HCT116 (cell line): ENCODE data around the gene TRIM6. TPM values are rescaled to one million over a fixed set of nuclear protein-coding genes. Genes with fewer than 3 reads are reported as not detected.

Source experiments
- ATAC-seq: fragments of 200-7000 bp; cut with Tn5 transposase; 2 replicates; pipeline ENCODE4 v1.9.1; 2020; ENCODE audit warnings: mild to moderate bottlenecking, moderate library complexity
- BruUV-seq: library from RNA; stranded (reverse); fragments of 400-500 nt; replicated peaks from 2 replicates; lab custom pipeline; 2021; lab: Mats Ljungman, UMichigan
- CTCF ChIA-PET: fragments of 300-600 bp; sonication (Branson Sonifier 250); formaldehyde crosslinking; loops from one replicate; lab custom pipeline; 2021; ENCODE audit warnings: antibody characterized with exemption; lab: Charles Lee
- POLR2A ChIA-PET: fragments of 300-600, 350-600 bp; sonication (Branson Sonifier 250); formaldehyde crosslinking; loops from one replicate; lab custom pipeline; 2021; ENCODE audit warnings: antibody characterized with exemption; lab: Charles Lee
- RAD21 ChIA-PET, 2 experiments: fragments of 300-600 bp; sonication (Branson Sonifier 250); formaldehyde crosslinking; loops; one replicate each; lab custom pipeline; 2023; ENCODE audit warnings: low total read pairs in 2 of 2; ENCODE audit not compliant: uncharacterized antibody in 2 of 2, unreplicated experiment in 2 of 2, low non-redundant PET in 1 of 2; lab: Charles Lee
- DNase-seq: peaks from one replicate; pipeline ENCODE4 v3.0.0-alpha.2; 2010; ENCODE audit warnings: low read depth, low spot score
- H2AFZ ChIP-seq: fragments of 200-600 bp; shearing (Covaris generic), sonication (generic); 2 replicates; pipeline ENCODE4 v1.6.1; 2017; ENCODE audit warnings: low read depth, mixed run types, mixed read lengths, antibody characterized with exemption, low read length; ENCODE audit not compliant: poor library complexity, severe bottlenecking
- H3K27ac ChIP-seq: 2 replicates; pipeline ENCODE4 v1.5.1; 2012; ENCODE audit warnings: low read depth, low read length
- H3K27me3 ChIP-seq: fragments of 200-600 bp; sonication (generic); 2 replicates; pipeline ENCODE4 v1.6.1; 2016; ENCODE audit warnings: mixed run types, low read length, mixed read lengths; ENCODE audit not compliant: insufficient read depth
- H3K36me3 ChIP-seq, 2 experiments: fragments of 200-500 bp in 1 of 2; fragments of 200-600 bp in 1 of 2; sonication (Bioruptor generic) in 1 of 2; sonication (generic) in 1 of 2; 2 replicates each; pipeline versions ENCODE4 v1.5.1 to v1.6.1; 2014 to 2016; ENCODE audit warnings: low read length in 2 of 2, inconsistent platforms in 1 of 2, mixed read lengths in 1 of 2, mixed run types in 1 of 2; ENCODE audit not compliant: insufficient read depth in 2 of 2, control insufficient read depth in 1 of 2
- H3K4me1 ChIP-seq, 2 experiments: fragments of 200-600 bp in 1 of 2; sonication (generic) in 1 of 2; 2 replicates each; pipeline versions ENCODE4 v1.5.1 to v1.6.1; 2012 to 2017; ENCODE audit warnings: low read length in 2 of 2, inconsistent platforms in 1 of 2, mild to moderate bottlenecking in 1 of 2, mixed read lengths in 1 of 2, mixed run types in 1 of 2, moderate library complexity in 1 of 2; ENCODE audit not compliant: insufficient read depth in 2 of 2, control insufficient read depth in 1 of 2
- H3K4me2 ChIP-seq: fragments of 200-600 bp; sonication (generic); 2 replicates; pipeline ENCODE4 v1.6.1; 2017; ENCODE audit warnings: mixed run types, low read length, mixed read lengths
- H3K4me3 ChIP-seq, 2 experiments: fragments of 200-600 bp in 1 of 2; sonication (generic) in 1 of 2; replicated peaks in 1 of 2; 2 replicates each; pipeline ENCODE4 v1.5.1; 2011 to 2016; ENCODE audit warnings: low read length in 2 of 2, control low read depth in 1 of 2, low read depth in 1 of 2, mild to moderate bottlenecking in 1 of 2, mixed read lengths in 1 of 2, mixed run types in 1 of 2
- H3K79me2 ChIP-seq: fragments of 200-600 bp; sonication (generic); 2 replicates; pipeline ENCODE4 v1.6.1; 2017; ENCODE audit warnings: mild to moderate bottlenecking, mixed run types, low read length, moderate library complexity, mixed read lengths; ENCODE audit not compliant: insufficient read depth
- H3K9ac ChIP-seq: fragments of 200-600 bp; sonication (generic); 2 replicates; pipeline ENCODE4 v1.6.1; 2016; ENCODE audit warnings: low read length, mixed read lengths
- H3K9me2 ChIP-seq: fragments of 200-600 bp; sonication (generic), shearing (Covaris generic); 2 replicates; pipeline ENCODE4 v1.6.1; 2017; ENCODE audit warnings: mixed run types, mild to moderate bottlenecking, moderate library complexity; ENCODE audit not compliant: insufficient read depth
- H3K9me3 ChIP-seq, 2 experiments: fragments of 200-500 bp in 1 of 2; fragments of 200-600 bp in 1 of 2; sonication (Bioruptor generic) in 1 of 2; sonication (generic) in 1 of 2; 2 replicates each; pipeline ENCODE4 v1.6.1; 2014 to 2017; ENCODE audit warnings: low read length in 2 of 2, mixed read lengths in 2 of 2, inconsistent platforms in 1 of 2, low read depth in 1 of 2, mild to moderate bottlenecking in 1 of 2, mixed run types in 1 of 2, moderate library complexity in 1 of 2; ENCODE audit not compliant: control insufficient read depth in 1 of 2, insufficient read depth in 1 of 2
- H4K20me1 ChIP-seq: fragments of 200-600 bp; sonication (generic), shearing (Covaris generic); 2 replicates; pipeline ENCODE4 v1.6.1; 2017; ENCODE audit warnings: mixed run types, mild to moderate bottlenecking, moderate library complexity; ENCODE audit not compliant: insufficient read depth
- CBX3 ChIP-seq: IDR thresholded peaks from 2 replicates; pipeline ENCODE4 v1.6.1; 2012; ENCODE audit warnings: low read depth
- CEBPB ChIP-seq: IDR thresholded peaks from 2 replicates; pipeline ENCODE4 v1.6.1; 2012; ENCODE audit warnings: low read depth
- EGR1 ChIP-seq: IDR thresholded peaks from 2 replicates; pipeline ENCODE4 v1.6.1; 2012; ENCODE audit warnings: low read depth
- EZH2 ChIP-seq: fragments of 200-600 bp; sonication (generic); IDR thresholded peaks from 2 replicates; pipeline ENCODE4 v1.6.1; 2017; ENCODE audit warnings: antibody characterized with exemption, mixed run types
- EZH2phosphoT487 ChIP-seq: fragments of 200-600 bp; IDR thresholded peaks from 2 replicates; pipeline ENCODE4 v1.6.1; 2018; ENCODE audit warnings: antibody characterized with exemption, borderline replicate concordance
- MAX ChIP-seq: IDR thresholded peaks from 2 replicates; pipeline ENCODE4 v1.6.1; 2012
- POLR2A ChIP-seq: IDR thresholded peaks from 2 replicates; pipeline ENCODE4 v1.7.0; 2011; ENCODE audit warnings: borderline replicate concordance; ENCODE audit not compliant: insufficient read depth, insufficient read length; ENCODE audit errors: extremely low read depth
- RAD21 ChIP-seq: IDR thresholded peaks from 2 replicates; pipeline ENCODE4 v1.6.1; 2012; ENCODE audit warnings: low read depth, mild to moderate bottlenecking
- SIN3A ChIP-seq: IDR thresholded peaks from 2 replicates; pipeline ENCODE4 v1.6.1; 2012; ENCODE audit warnings: low read depth
- SP1 ChIP-seq: IDR thresholded peaks from 2 replicates; pipeline ENCODE4 v1.6.1; 2012; ENCODE audit warnings: low read depth
- TCF7L2 ChIP-seq: IDR thresholded peaks from 2 replicates; pipeline ENCODE4 v1.7.0; 2011; ENCODE audit warnings: borderline replicate concordance, inconsistent platforms; ENCODE audit not compliant: insufficient read depth, insufficient read length; ENCODE audit errors: extremely low read depth
- YY1 ChIP-seq: IDR thresholded peaks from 2 replicates; pipeline ENCODE4 v1.6.1; 2011; ENCODE audit warnings: low read length, low read depth, moderate library complexity, mild to moderate bottlenecking; ENCODE audit not compliant: insufficient replicate concordance; ENCODE audit errors: extremely low read depth
- ZFX ChIP-seq: fragments of 450-650 bp; IDR thresholded peaks from 2 replicates; pipeline ENCODE4 v1.6.1; 2017
- ZNF274 ChIP-seq: fragments of 200-500 bp; sonication (Bioruptor generic); IDR thresholded peaks from 2 replicates; pipeline ENCODE4 v1.6.1; 2014; ENCODE audit warnings: mild to moderate bottlenecking, low read depth, low read length, inconsistent platforms
- intact Hi-C: fragments of 100-400 bp; cut with micrococcal nuclease; formaldehyde crosslinking; loops from 2 replicates; pipeline ENCODE4 v1.10.0; 2022
- total RNA-seq: library from RNA; stranded (reverse); gene quantifications from one replicate; pipeline ENCODE4 v1.2.1, GENCODE V29; 2021; ENCODE audit not compliant: unreplicated experiment
- TF ChIP-seq, protein P1 (sequence below), 3 experiments: fragments of 200-600 bp in 1 of 3; sonication (generic) in 1 of 3; IDR thresholded peaks in 2 of 3; conservative IDR thresholded peaks in 1 of 3; 2 replicates each; pipeline ENCODE4 v1.5.1; 2012 to 2017; ENCODE audit warnings: low read depth in 2 of 3, low read length in 2 of 3, antibody characterized with exemption in 1 of 3, borderline replicate concordance in 1 of 3, control low read depth in 1 of 3, mild to moderate bottlenecking in 1 of 3, mixed read lengths in 1 of 3, mixed run types in 1 of 3, moderate library complexity in 1 of 3; ENCODE audit not compliant: insufficient read depth in 1 of 3
- TF ChIP-seq, protein P2 (sequence below): IDR thresholded peaks from 2 replicates; pipeline ENCODE4 v1.6.1; 2012
- TF ChIP-seq, protein P3 (sequence below): IDR thresholded peaks from 2 replicates; pipeline ENCODE4 v1.6.1; 2011; ENCODE audit warnings: mild to moderate bottlenecking, low read length, moderate library complexity; ENCODE audit not compliant: insufficient replicate concordance; ENCODE audit errors: extremely low read depth
- TF ChIP-seq, protein P4 (sequence below): IDR thresholded peaks from 2 replicates; pipeline ENCODE4 v1.6.1; 2012; ENCODE audit warnings: low read depth

TRIM6 gene
- total RNA-seq, 1 experiment from 2014 or later, result 3.0 TPM

DNA sequence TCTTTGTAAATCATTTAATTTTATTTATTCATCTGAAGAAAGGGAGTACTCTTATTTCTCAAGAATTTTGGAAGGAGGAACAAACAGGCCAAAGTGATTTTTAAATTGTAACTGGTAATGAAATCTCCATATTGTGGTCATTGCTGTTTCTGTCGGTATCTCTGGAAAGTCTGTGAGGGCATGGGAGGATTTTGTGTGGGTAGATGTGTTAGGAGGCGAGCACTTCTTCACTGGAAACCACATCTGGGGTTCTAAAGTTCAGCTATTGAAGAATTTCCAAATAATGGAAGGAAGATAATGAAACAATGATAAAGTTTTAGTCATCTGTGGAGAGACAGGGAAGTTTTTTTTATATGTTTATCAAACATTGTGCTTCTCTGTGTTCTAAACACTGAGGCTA is 35.0 kb downstream of the TRIM6 start:
- TF ChIP-seq, protein P1, sequence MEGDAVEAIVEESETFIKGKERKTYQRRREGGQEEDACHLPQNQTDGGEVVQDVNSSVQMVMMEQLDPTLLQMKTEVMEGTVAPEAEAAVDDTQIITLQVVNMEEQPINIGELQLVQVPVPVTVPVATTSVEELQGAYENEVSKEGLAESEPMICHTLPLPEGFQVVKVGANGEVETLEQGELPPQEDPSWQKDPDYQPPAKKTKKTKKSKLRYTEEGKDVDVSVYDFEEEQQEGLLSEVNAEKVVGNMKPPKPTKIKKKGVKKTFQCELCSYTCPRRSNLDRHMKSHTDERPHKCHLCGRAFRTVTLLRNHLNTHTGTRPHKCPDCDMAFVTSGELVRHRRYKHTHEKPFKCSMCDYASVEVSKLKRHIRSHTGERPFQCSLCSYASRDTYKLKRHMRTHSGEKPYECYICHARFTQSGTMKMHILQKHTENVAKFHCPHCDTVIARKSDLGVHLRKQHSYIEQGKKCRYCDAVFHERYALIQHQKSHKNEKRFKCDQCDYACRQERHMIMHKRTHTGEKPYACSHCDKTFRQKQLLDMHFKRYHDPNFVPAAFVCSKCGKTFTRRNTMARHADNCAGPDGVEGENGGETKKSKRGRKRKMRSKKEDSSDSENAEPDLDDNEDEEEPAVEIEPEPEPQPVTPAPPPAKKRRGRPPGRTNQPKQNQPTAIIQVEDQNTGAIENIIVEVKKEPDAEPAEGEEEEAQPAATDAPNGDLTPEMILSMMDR (IDR thresholded peaks at IDR 0.05 in 2 of 3, conservative IDR thresholded peaks at IDR 0.05 in 1 of 3; ENCODE audit: borderline replicate concordance in 1 of 3, insufficient read depth in 1 of 3, low read depth in 2 of 3, low read length in 2 of 3), result no peak
- TF ChIP-seq ZNF274, result no peak
- TF ChIP-seq CBX3, result no peak
- TF ChIP-seq EGR1, result no peak
- TF ChIP-seq, protein P2, sequence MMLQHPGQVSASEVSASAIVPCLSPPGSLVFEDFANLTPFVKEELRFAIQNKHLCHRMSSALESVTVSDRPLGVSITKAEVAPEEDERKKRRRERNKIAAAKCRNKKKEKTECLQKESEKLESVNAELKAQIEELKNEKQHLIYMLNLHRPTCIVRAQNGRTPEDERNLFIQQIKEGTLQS, result no peak
- TF ChIP-seq RAD21, result no peak
- no peak for TF ChIP-seq TCF7L2
- TF ChIP-seq MAX, result no peak
- TF ChIP-seq SP1, result no peak
- TF ChIP-seq, protein P3, sequence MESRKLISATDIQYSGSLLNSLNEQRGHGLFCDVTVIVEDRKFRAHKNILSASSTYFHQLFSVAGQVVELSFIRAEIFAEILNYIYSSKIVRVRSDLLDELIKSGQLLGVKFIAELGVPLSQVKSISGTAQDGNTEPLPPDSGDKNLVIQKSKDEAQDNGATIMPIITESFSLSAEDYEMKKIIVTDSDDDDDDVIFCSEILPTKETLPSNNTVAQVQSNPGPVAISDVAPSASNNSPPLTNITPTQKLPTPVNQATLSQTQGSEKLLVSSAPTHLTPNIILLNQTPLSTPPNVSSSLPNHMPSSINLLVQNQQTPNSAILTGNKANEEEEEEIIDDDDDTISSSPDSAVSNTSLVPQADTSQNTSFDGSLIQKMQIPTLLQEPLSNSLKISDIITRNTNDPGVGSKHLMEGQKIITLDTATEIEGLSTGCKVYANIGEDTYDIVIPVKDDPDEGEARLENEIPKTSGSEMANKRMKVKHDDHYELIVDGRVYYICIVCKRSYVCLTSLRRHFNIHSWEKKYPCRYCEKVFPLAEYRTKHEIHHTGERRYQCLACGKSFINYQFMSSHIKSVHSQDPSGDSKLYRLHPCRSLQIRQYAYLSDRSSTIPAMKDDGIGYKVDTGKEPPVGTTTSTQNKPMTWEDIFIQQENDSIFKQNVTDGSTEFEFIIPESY, result no peak
- no peak for TF ChIP-seq SIN3A
- TF ChIP-seq ZFX, result no peak
- no peak for TF ChIP-seq POLR2A
- no peak for TF ChIP-seq CEBPB
- no peak for TF ChIP-seq YY1
- TF ChIP-seq EZH2, result no peak
- no peak for TF ChIP-seq EZH2phosphoT487
- TF ChIP-seq, protein P4, sequence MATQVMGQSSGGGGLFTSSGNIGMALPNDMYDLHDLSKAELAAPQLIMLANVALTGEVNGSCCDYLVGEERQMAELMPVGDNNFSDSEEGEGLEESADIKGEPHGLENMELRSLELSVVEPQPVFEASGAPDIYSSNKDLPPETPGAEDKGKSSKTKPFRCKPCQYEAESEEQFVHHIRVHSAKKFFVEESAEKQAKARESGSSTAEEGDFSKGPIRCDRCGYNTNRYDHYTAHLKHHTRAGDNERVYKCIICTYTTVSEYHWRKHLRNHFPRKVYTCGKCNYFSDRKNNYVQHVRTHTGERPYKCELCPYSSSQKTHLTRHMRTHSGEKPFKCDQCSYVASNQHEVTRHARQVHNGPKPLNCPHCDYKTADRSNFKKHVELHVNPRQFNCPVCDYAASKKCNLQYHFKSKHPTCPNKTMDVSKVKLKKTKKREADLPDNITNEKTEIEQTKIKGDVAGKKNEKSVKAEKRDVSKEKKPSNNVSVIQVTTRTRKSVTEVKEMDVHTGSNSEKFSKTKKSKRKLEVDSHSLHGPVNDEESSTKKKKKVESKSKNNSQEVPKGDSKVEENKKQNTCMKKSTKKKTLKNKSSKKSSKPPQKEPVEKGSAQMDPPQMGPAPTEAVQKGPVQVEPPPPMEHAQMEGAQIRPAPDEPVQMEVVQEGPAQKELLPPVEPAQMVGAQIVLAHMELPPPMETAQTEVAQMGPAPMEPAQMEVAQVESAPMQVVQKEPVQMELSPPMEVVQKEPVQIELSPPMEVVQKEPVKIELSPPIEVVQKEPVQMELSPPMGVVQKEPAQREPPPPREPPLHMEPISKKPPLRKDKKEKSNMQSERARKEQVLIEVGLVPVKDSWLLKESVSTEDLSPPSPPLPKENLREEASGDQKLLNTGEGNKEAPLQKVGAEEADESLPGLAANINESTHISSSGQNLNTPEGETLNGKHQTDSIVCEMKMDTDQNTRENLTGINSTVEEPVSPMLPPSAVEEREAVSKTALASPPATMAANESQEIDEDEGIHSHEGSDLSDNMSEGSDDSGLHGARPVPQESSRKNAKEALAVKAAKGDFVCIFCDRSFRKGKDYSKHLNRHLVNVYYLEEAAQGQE, result no peak
- BruUV-seq, result no TSS peak
- H3K4me1 ChIP-seq, result no peaks in the 10 kb centered on the region
- no peaks in the 10 kb centered on the region for H3K36me3 ChIP-seq
- no peaks in the 10 kb centered on the region for H3K9me3 ChIP-seq
- intact Hi-C loops, result no loop called here
- H4K20me1 ChIP-seq, result no peaks in the 10 kb centered on the region
- ATAC-seq (no peak), DNase-seq (no peak)
- H3K9me2 ChIP-seq, result no peaks in the 10 kb centered on the region
- no peaks in the 10 kb centered on the region for H3K79me2 ChIP-seq
- POLR2A ChIA-PET, result no interaction called here
- H3K4me2 ChIP-seq, result no peak overlapping the region
- H3K4me3 ChIP-seq, result no peak overlapping the region
- H3K27ac ChIP-seq, result no peak overlapping the region
- CTCF ChIA-PET, result no interaction called here
- RAD21 ChIA-PET, result no interaction called here
- H3K9ac ChIP-seq, result no peak overlapping the region
- no peak overlapping the region for H2AFZ ChIP-seq
- H3K27me3 ChIP-seq, result no peaks in the 10 kb centered on the region
